ENCODE data around the gene LOC128125822.
"Not testable (repeated sequence)": the region's sequence is repeated elsewhere in the genome, so short reads cannot be mapped to it uniquely, and the experiment has no call there.

The LOC128125822 gene

GRCh38 chr6:63572044-63572746 lies at the start of gene LOC128125822, which contains the start of gene PTP4A1:
LOC128125822 (plus strand) TSS chr6:63572480.
PTP4A1 (plus strand) TSS chr6:63572480; CDS start chr6:63576881, 4,401 bp downstream.
- TF ChIP-seq, protein P1, sequence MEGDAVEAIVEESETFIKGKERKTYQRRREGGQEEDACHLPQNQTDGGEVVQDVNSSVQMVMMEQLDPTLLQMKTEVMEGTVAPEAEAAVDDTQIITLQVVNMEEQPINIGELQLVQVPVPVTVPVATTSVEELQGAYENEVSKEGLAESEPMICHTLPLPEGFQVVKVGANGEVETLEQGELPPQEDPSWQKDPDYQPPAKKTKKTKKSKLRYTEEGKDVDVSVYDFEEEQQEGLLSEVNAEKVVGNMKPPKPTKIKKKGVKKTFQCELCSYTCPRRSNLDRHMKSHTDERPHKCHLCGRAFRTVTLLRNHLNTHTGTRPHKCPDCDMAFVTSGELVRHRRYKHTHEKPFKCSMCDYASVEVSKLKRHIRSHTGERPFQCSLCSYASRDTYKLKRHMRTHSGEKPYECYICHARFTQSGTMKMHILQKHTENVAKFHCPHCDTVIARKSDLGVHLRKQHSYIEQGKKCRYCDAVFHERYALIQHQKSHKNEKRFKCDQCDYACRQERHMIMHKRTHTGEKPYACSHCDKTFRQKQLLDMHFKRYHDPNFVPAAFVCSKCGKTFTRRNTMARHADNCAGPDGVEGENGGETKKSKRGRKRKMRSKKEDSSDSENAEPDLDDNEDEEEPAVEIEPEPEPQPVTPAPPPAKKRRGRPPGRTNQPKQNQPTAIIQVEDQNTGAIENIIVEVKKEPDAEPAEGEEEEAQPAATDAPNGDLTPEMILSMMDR (IDR thresholded peaks at IDR 0.05; ENCODE audit: insufficient read depth, low read length, poor library complexity, severe bottlenecking): no peak
- no peak for TF ChIP-seq EZH2phosphoT487 (conservative IDR thresholded peaks at IDR 0.05; ENCODE audit: low read length)
- Histone ChIP-seq H3K27me3 (ENCODE audit: low read length) (no peaks in the 10 kb centered on the region), H3K9me3 (ENCODE audit: insufficient read depth, low read length) (no peaks in the 10 kb centered on the region), H3K4me3 (ENCODE audit: insufficient read depth, low read length, poor library complexity, severe bottlenecking) (peak within 1 kb of the TSS; percentile 94), H3K27ac (ENCODE audit: low read depth, low read length) (peak within 1 kb of the TSS; percentile 85), H3K36me3 (ENCODE audit: low read length) (peaks cover 11% of the 10 kb centered on the region), H3K79me2 (ENCODE audit: insufficient read depth, low read length) (peaks cover 46% of the 10 kb centered on the region), H3K9ac (ENCODE audit: low read length) (peak within 1 kb of the TSS; percentile 99), H4K20me1 (ENCODE audit: low read depth, low read length) (peaks cover 28% of the 10 kb centered on the region), H3F3A (ENCODE audit: insufficient read depth) (peaks cover 8% of the 10 kb centered on the region; the same call in 1 of the 2 replicates), H2AFZ (ENCODE audit: low read depth, low read length, severe bottlenecking) (peak within 1 kb of the TSS; percentile 89), H3K4me2 (ENCODE audit: low read depth, low read length, poor library complexity, severe bottlenecking) (peak within 1 kb of the TSS; percentile 86), H3K9me2 (replicated peaks; ENCODE audit: insufficient read depth, low read length) (no peaks in the 10 kb centered on the region)

DNA sequence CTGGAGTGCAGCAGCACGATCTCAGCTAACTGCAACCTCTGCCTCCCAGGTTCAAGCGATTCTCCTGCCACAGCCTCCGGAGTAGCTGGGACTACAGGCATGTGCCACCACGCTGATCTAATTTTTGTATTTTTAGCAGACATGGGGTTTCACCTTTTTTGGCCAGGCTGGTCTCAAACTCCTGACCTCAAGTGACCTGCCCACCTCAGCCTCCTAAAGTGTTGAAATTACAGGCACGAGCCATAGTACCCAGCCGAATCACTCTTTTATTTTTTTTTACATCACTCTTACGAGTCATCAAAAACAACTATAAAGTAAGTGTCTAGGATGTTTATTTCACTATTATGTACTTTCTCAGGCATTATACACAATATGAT lies 49.4 kb upstream of the LOC128125822 start:
- not testable (repeated sequence) for H3K9me3 ChIP-seq (ENCODE audit: insufficient read depth, low read length); H3K36me3 ChIP-seq (ENCODE audit: low read length); H3K79me2 ChIP-seq (ENCODE audit: insufficient read depth, low read length); H3K9me2 ChIP-seq (replicated peaks; ENCODE audit: insufficient read depth, low read length); H3K9ac ChIP-seq (ENCODE audit: low read length); H3K4me2 ChIP-seq (ENCODE audit: low read depth, low read length, poor library complexity, severe bottlenecking); H3F3A ChIP-seq (ENCODE audit: insufficient read depth); H2AFZ ChIP-seq (ENCODE audit: low read depth, low read length, severe bottlenecking); H3K27me3 ChIP-seq (ENCODE audit: low read length); H3K27ac ChIP-seq (ENCODE audit: low read depth, low read length); H3K4me3 ChIP-seq (ENCODE audit: insufficient read depth, low read length, poor library complexity, severe bottlenecking); H4K20me1 ChIP-seq (ENCODE audit: low read depth, low read length)

DNA sequence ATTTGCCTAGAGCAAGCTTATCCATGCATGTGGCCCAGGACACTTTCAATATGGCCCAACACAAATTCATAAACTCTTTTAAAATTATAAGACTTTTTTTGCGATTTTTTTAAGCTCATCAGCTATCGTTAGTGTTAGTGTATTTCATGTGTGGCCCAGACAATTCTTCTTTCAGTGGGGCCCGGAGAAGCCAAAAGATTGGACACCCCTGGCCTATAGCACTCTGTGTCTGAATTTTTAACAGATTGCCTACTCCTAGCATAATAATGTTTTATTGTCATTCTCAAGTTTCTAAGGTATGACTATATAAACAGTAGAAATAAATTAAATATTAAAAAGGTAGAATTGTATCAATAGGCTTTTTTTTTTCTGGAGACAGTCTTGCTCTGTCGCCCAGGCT lies 48.6 kb upstream of the LOC128125822 start:
- H3K4me2 ChIP-seq (ENCODE audit: low read depth, low read length, poor library complexity, severe bottlenecking): no peak overlapping the region
- H3K36me3 ChIP-seq (ENCODE audit: low read length): no peaks in the 10 kb centered on the region
- H3F3A ChIP-seq (ENCODE audit: insufficient read depth): no peaks in the 10 kb centered on the region
- no peak overlapping the region for H2AFZ ChIP-seq (ENCODE audit: low read depth, low read length, severe bottlenecking)
- H3K27ac ChIP-seq (ENCODE audit: low read depth, low read length): no peak overlapping the region
- H3K9me2 ChIP-seq (replicated peaks; ENCODE audit: insufficient read depth, low read length): no peaks in the 10 kb centered on the region
- no peak overlapping the region for H3K4me3 ChIP-seq (ENCODE audit: insufficient read depth, low read length, poor library complexity, severe bottlenecking)
- H3K9me3 ChIP-seq (ENCODE audit: insufficient read depth, low read length): no peaks in the 10 kb centered on the region
- H3K79me2 ChIP-seq (ENCODE audit: insufficient read depth, low read length): no peaks in the 10 kb centered on the region
- H3K27me3 ChIP-seq (ENCODE audit: low read length): no peaks in the 10 kb centered on the region
- TF ChIP-seq, protein P1 (IDR thresholded peaks at IDR 0.05; ENCODE audit: insufficient read depth, low read length, poor library complexity, severe bottlenecking): no peak
- TF ChIP-seq EZH2phosphoT487 (conservative IDR thresholded peaks at IDR 0.05; ENCODE audit: low read length): no peak
- H3K9ac ChIP-seq (ENCODE audit: low read length): no peak overlapping the region
- H4K20me1 ChIP-seq (ENCODE audit: low read depth, low read length): no peaks in the 10 kb centered on the region

DNA sequence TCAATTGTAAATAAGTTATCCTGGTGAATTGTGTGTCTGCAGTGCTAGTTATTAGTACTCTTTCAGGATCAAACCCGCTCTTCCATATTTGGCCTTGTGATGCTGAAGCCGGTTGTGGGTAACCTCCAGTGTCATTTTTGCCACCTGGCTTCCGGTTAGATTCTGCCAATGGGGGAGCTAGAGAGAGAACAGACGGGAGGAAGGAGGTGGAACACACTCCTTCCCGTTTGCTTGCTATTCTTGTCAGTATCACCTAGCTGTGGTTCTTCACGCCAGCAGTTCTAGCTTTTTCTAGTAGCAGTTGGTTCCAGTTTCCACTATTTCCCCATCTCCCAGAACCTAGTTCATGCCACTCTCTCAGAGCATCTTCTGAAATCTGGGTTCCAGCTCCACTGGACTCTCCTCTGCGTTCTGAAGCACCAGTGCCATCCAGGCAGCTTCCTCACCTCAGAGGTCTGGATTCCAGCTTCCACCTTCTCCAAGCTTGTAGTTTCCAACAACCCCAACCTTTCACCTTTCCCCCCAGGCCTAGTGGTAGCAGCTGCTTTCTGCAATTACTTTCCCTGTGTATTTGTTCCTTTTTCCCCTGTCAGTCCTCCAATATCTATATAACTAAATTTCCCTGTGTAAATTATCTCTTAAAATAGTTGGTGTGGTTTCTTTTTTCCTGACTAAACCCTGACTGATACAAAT lies 46.9 kb upstream of the LOC128125822 start:
- TF ChIP-seq, protein P1 (IDR thresholded peaks at IDR 0.05; ENCODE audit: insufficient read depth, low read length, poor library complexity, severe bottlenecking): no peak
- no peak for TF ChIP-seq EZH2phosphoT487 (conservative IDR thresholded peaks at IDR 0.05; ENCODE audit: low read length)
- no peaks in the 10 kb centered on the region for H3K36me3 ChIP-seq (ENCODE audit: low read length)
- H3K9me2 ChIP-seq (replicated peaks; ENCODE audit: insufficient read depth, low read length): no peaks in the 10 kb centered on the region
- H4K20me1 ChIP-seq (ENCODE audit: low read depth, low read length): no peaks in the 10 kb centered on the region
- no peak overlapping the region for H3K27ac ChIP-seq (ENCODE audit: low read depth, low read length)
- no peak overlapping the region for H3K9ac ChIP-seq (ENCODE audit: low read length)
- H2AFZ ChIP-seq (ENCODE audit: low read depth, low read length, severe bottlenecking): no peak overlapping the region
- H3F3A ChIP-seq (ENCODE audit: insufficient read depth): no peaks in the 10 kb centered on the region
- H3K4me3 ChIP-seq (ENCODE audit: insufficient read depth, low read length, poor library complexity, severe bottlenecking): no peak overlapping the region
- no peaks in the 10 kb centered on the region for H3K27me3 ChIP-seq (ENCODE audit: low read length)
- no peak overlapping the region for H3K4me2 ChIP-seq (ENCODE audit: low read depth, low read length, poor library complexity, severe bottlenecking)
- H3K9me3 ChIP-seq (ENCODE audit: insufficient read depth, low read length): no peaks in the 10 kb centered on the region
- H3K79me2 ChIP-seq (ENCODE audit: insufficient read depth, low read length): no peaks in the 10 kb centered on the region

Data from SU-DHL-6 (cell line).